Activated CD8-positive, alpha-beta T cell treated with anti-CD3 and anti-CD28 coated beads for 36 hours (primary cell): ENCODE measurements around the gene TWNK. TPM values are rescaled to one million over a fixed set of nuclear protein-coding genes. Genes with fewer than 3 reads are reported as not detected.

Experiments
- ATAC-seq: fragments of 200-7000 bp; cut with Tn5 transposase; one replicate; pipeline ENCODE4 v1.10.0; 2021; ENCODE audit warnings: mild to moderate bottlenecking, moderate library complexity
- CTCF ChIA-PET: fragments of 350-600 bp; sonication (Branson Sonifier 250); formaldehyde crosslinking; loops from one replicate; lab custom pipeline; 2021; ENCODE audit warnings: antibody characterized with exemption; lab: Charles Lee
- POLR2A ChIA-PET: fragments of 350-600 bp; sonication (Branson Sonifier 250); formaldehyde crosslinking; loops from one replicate; lab custom pipeline; 2021; ENCODE audit warnings: antibody characterized with exemption; lab: Charles Lee
- DNase-seq: peaks from one replicate; pipeline ENCODE4 v3.0.0-alpha.2; 2020
- H3K27ac Mint-ChIP-seq: one replicate; pipeline ENCODE4 v1.8.0; 2021; ENCODE audit warnings: mild to moderate bottlenecking, mixed read lengths
- H3K27me3 Mint-ChIP-seq: one replicate; pipeline ENCODE4 v1.8.0; 2021; ENCODE audit warnings: mixed read lengths
- H3K36me3 Mint-ChIP-seq: one replicate; pipeline ENCODE4 v1.8.0; 2021; ENCODE audit warnings: low read depth, mixed read lengths
- H3K4me1 Mint-ChIP-seq: one replicate; pipeline ENCODE4 v1.8.0; 2021; ENCODE audit warnings: low read depth, mixed read lengths
- H3K4me3 Mint-ChIP-seq: one replicate; pipeline ENCODE4 v1.8.0; 2021; ENCODE audit warnings: mild to moderate bottlenecking, moderate library complexity, mixed read lengths
- H3K9me3 Mint-ChIP-seq: one replicate; pipeline ENCODE4 v1.8.0; 2021; ENCODE audit warnings: mixed read lengths
- CTCF ChIP-seq: fragments of 200-600 bp; IDR thresholded peaks from one replicate; pipeline ENCODE4 v1.8.0; 2022; ENCODE audit warnings: antibody characterized with exemption, mild to moderate bottlenecking
- intact Hi-C: fragments of 100-400 bp; cut with micrococcal nuclease; formaldehyde crosslinking; loops from one replicate; pipeline ENCODE4 v1.10.0; 2022
- total RNA-seq, 2 experiments: library from RNA; stranded (reverse); gene quantifications; one replicate each; pipeline ENCODE4 v1.2.3, GENCODE V29; 2021

The TWNK gene
- total RNA-seq, 2 experiments from 2014 or later = 18.0 to 19.0 TPM

GRCh38 chr10:100963826-100964225 lies 23.5 kb upstream of the TWNK start:
- Mint-ChIP-seq H3K4me3 (no peak overlapping the region), H3K9me3 (no peaks in the 10 kb centered on the region), H3K36me3 (peaks cover 12% of the 10 kb centered on the region), H3K27ac (no peak overlapping the region), H3K27me3 (no peaks in the 10 kb centered on the region), H3K4me1 (peaks cover 3% of the 10 kb centered on the region)
- DNase-seq (no peak), ATAC-seq (no peak)
- intact Hi-C loops = no loop called here
- CTCF ChIA-PET = interaction anchor here (0.6 to 1.4 kb wide), 2 partner anchors 11 to 29 kb away, joined by 3 read pairs; no protein-coding TSS in a partner anchor
- TF ChIP-seq CTCF = no peak
- POLR2A ChIA-PET = no interaction called here

GRCh38 chr10:100965820-100966219 lies 21.5 kb upstream of the TWNK start:
- H3K36me3 Mint-ChIP-seq = peaks cover 6% of the 10 kb centered on the region
- ChIA-PET POLR2A (interaction anchor here (0.7 to 1.7 kb wide), 5 partner anchors 9 to 48 kb away, joined by 3 to 6 read pairs (median 3); partner anchors contain the start of genes MRPL43 and TWNK), CTCF (interaction anchor here (0.9 to 6.8 kb wide), 4 partner anchors 9 to 51 kb away, joined by 3 to 58 read pairs (median 4); partner anchors contain the start of gene LZTS2)
- no peak overlapping the region for H3K27ac Mint-ChIP-seq
- DNase-seq (no peak), ATAC-seq (no peak)
- H3K4me1 Mint-ChIP-seq = peaks cover 11% of the 10 kb centered on the region
- no peak overlapping the region for H3K4me3 Mint-ChIP-seq
- H3K9me3 Mint-ChIP-seq = no peaks in the 10 kb centered on the region
- no peaks in the 10 kb centered on the region for H3K27me3 Mint-ChIP-seq
- TF ChIP-seq CTCF = no peak
- intact Hi-C loops = no loop called here

- TF ChIP-seq CTCF = no peak
- intact Hi-C loops = no loop called here
- H3K4me1 Mint-ChIP-seq = peaks cover 11% of the 10 kb centered on the region
- no peak for DNase-seq
- ChIA-PET CTCF (interaction anchor here (1.6 to 6.8 kb wide), 3 partner anchors 10 to 50 kb away, joined by 4 to 58 read pairs (median 7); no protein-coding TSS in a partner anchor), POLR2A (interaction anchor here (0.9 to 1.2 kb wide), 3 partner anchors 9 to 51 kb away, joined by 3 to 4 read pairs (median 3); no protein-coding TSS in a partner anchor)
- ATAC-seq = no peak
- no peaks in the 10 kb centered on the region for H3K9me3 Mint-ChIP-seq
- no peaks in the 10 kb centered on the region for H3K27me3 Mint-ChIP-seq
- H3K4me3 Mint-ChIP-seq = no peak overlapping the region
- H3K36me3 Mint-ChIP-seq = peaks cover 5% of the 10 kb centered on the region
- no peak overlapping the region for H3K27ac Mint-ChIP-seq
These were observed 20.5 kb upstream of the TWNK start for GRCh38 chr10:100966887-100967286.

DNA sequence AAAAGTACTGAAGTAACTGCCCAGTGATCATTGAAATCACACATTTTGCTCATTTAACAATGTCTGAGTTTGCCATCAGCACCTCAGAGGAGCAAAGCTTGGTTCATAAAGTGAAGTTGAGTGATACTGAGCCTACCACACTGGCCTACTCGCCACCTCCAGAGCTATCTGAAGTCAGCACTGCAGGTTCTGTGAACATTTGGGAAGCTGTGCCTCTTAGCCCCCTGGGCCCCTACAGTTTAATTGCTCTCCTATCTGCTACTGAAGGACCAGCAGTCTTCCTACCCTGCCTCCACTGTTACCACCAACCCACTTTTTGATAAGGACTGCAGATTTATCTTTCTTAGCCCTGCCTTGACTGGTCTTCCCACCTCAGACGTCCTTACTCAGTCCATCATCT lies 20.0 kb upstream of the TWNK start:
- intact Hi-C loops = no loop called here
- no peaks in the 10 kb centered on the region for H3K27me3 Mint-ChIP-seq
- DNase-seq = no peak
- ATAC-seq = no peak
- no peak for TF ChIP-seq CTCF
- no peak overlapping the region for H3K4me3 Mint-ChIP-seq
- peaks cover 4% of the 10 kb centered on the region for H3K36me3 Mint-ChIP-seq
- H3K4me1 Mint-ChIP-seq = peaks cover 16% of the 10 kb centered on the region
- H3K9me3 Mint-ChIP-seq = no peaks in the 10 kb centered on the region
- ChIA-PET POLR2A (interaction anchor here (0.9 to 1.2 kb wide), 3 partner anchors 9 to 51 kb away, joined by 3 to 4 read pairs (median 3); no protein-coding TSS in a partner anchor), CTCF (interaction anchor here (0.6 to 6.8 kb wide), 5 partner anchors 10 to 49 kb away, joined by 3 to 58 read pairs (median 4); no protein-coding TSS in a partner anchor)
- H3K27ac Mint-ChIP-seq = no peak overlapping the region

DNA sequence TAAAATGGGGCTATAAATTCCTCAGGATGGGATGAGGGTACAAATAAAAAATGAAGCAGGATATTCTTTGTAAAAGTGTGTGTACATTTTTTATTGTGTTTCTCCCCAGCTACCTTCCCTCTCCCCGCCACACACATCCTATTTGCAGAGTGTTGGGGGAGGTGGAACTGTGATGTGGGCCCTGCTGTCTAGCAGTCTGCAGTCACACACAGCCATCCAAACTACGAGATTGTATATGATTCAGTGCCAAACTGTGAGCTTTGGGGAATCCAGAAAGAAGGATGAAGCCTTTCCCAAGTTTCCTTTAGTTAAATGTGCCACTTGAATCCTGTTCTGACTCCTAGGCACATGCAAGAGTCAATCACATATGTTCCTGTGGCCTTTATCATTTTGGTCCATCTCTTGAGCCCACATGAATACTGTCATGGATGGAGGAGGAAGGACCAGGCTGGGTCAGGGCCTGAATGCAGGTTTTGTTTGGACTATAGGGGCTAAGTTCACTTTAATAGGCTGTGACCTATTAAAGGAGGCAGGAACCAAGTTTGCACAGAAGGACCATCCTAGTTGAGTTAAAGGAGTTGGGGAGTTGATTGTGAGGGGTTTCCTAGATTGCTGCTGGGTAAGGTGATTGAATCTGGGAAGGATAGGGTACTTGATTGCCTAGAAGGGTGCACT lies 19.1 kb upstream of the TWNK start:
- intact Hi-C loops = no loop called here
- no peaks in the 10 kb centered on the region for H3K27me3 Mint-ChIP-seq

More for the DNA sequence above, 19.1 kb upstream of the TWNK start:
- ChIA-PET POLR2A (interaction anchor here (0.9 to 1.2 kb wide), 2 partner anchors 12 kb away, joined by 3 read pairs; no protein-coding TSS in a partner anchor), CTCF (interaction anchor here (0.6 to 6.8 kb wide), 8 partner anchors 11 to 55 kb away, joined by 3 to 58 read pairs (median 4); partner anchors contain the start of genes MRPL43 and TWNK)
- peaks cover 20% of the 10 kb centered on the region for H3K4me1 Mint-ChIP-seq
- no peaks in the 10 kb centered on the region for H3K36me3 Mint-ChIP-seq
- H3K9me3 Mint-ChIP-seq = no peaks in the 10 kb centered on the region
- H3K27ac Mint-ChIP-seq = peak overlapping the region; percentile 12
- no peak for TF ChIP-seq CTCF
- DNase-seq = no peak
- ATAC-seq = no peak
- H3K4me3 Mint-ChIP-seq = peak overlapping the region; percentile 13
